DOHH2 (cell line): Measurements from ENCODE around the gene ITGB5.

Experiments used
- H3F3A ChIP-seq: fragments of 200-600 bp; sonication (generic), shearing (Covaris generic); 2 replicates; pipeline ENCODE4 v1.6.0; 2016; ENCODE audit warnings: antibody characterized with exemption, mild to moderate bottlenecking; ENCODE audit not compliant: control insufficient read depth, insufficient read depth
- H3K27ac ChIP-seq: fragments of 200-600 bp; sonication (generic); 2 replicates; pipeline ENCODE4 v1.5.1; 2014; ENCODE audit warnings: low read depth, mild to moderate bottlenecking, low read length, moderate library complexity
- H3K27me3 ChIP-seq: fragments of 200-600 bp; sonication (generic); 2 replicates; pipeline ENCODE4 v1.6.1; 2014; ENCODE audit warnings: mild to moderate bottlenecking, low read length, mixed read lengths; ENCODE audit not compliant: control insufficient read depth
- H3K36me3 ChIP-seq: fragments of 200-600 bp; sonication (generic); 2 replicates; pipeline ENCODE4 v1.6.1; 2014; ENCODE audit warnings: mild to moderate bottlenecking, low read length, moderate library complexity, mixed read lengths; ENCODE audit not compliant: control insufficient read depth
- H3K4me1 ChIP-seq: fragments of 200-600 bp; sonication (generic); 2 replicates; pipeline ENCODE4 v1.6.1; 2014; ENCODE audit warnings: mild to moderate bottlenecking, low read length, mixed read lengths; ENCODE audit not compliant: control insufficient read depth
- H3K4me2 ChIP-seq: fragments of 200-600 bp; sonication (generic); 2 replicates; pipeline ENCODE4 v1.6.0; 2014; ENCODE audit warnings: mild to moderate bottlenecking, low read length, moderate library complexity
- H3K4me3 ChIP-seq: fragments of 200-600 bp; sonication (generic); 2 replicates; pipeline ENCODE4 v1.5.1; 2014; ENCODE audit warnings: mild to moderate bottlenecking, low read length, mixed read lengths
- H3K79me2 ChIP-seq: fragments of 200-600 bp; sonication (generic); 2 replicates; pipeline ENCODE4 v1.6.1; 2014; ENCODE audit warnings: mild to moderate bottlenecking, low read length, mixed read lengths; ENCODE audit not compliant: control insufficient read depth
- H3K9me2 ChIP-seq: fragments of 200-600 bp; sonication (generic); replicated peaks from 2 replicates; pipeline ENCODE4 v1.6.1; 2014; ENCODE audit warnings: mild to moderate bottlenecking, low read length, mixed read lengths; ENCODE audit not compliant: control insufficient read depth
- H3K9me3 ChIP-seq: fragments of 200-600 bp; sonication (generic); 2 replicates; pipeline ENCODE4 v1.6.1; 2014; ENCODE audit warnings: antibody characterized with exemption, low read length, mixed read lengths; ENCODE audit not compliant: control insufficient read depth, insufficient read depth
- H4K20me1 ChIP-seq: fragments of 200-600 bp; sonication (generic); 2 replicates; pipeline ENCODE4 v1.6.0; 2014; ENCODE audit warnings: low read depth, mild to moderate bottlenecking, antibody characterized with exemption, low read length, moderate library complexity; ENCODE audit not compliant: control insufficient read depth, insufficient read depth
- EZH2phosphoT487 ChIP-seq: fragments of 200-600 bp; sonication (generic); IDR thresholded peaks from 2 replicates; pipeline ENCODE4 v1.6.1; 2017; ENCODE audit warnings: borderline replicate concordance, mild to moderate bottlenecking, antibody characterized with exemption, low read length, moderate library complexity, mixed read lengths
- TF ChIP-seq, protein P1 (sequence below): fragments of 200-600 bp; sonication (generic); IDR thresholded peaks from one replicate; pipeline ENCODE4 v1.5.1; 2014; ENCODE audit warnings: antibody characterized with exemption, mild to moderate bottlenecking, low read depth, low read length; ENCODE audit not compliant: poor library complexity, severe bottlenecking

The ITGB5 gene

DNA sequence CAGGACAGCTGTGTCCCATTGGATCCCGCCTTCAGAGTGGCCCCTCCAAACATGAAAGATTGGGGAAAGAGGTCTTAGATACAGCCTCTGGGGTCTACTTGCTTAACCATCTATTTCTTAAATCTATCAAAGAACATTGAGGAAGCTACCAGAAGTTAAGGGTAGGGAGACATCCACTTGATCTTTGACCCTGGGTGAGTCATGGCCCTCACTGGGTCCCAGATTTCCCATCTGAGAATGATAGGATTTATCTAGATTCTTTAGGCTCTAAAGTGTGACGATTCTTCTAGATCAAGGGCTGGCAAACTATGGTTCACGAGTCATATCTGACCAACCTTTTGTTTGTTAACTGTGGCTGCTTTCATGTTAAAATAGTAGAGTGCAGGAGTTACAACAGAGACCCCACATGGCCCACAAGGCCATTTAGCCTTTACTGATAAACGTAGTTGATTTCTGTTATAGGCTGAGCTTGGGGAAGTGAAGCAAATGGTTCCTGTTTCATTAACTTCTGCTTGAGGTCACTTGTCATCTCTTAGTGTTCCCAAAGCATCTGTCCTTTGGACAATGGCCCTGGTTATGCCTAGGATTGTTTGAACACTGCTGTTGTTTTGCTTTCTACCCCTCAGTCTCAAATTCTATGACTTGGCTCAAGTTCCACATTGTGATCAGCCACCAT lies 39.4 kb upstream of the ITGB5 start:
- Histone ChIP-seq H3K9me3 (no peaks in the 10 kb centered on the region), H3F3A (no peaks in the 10 kb centered on the region), H4K20me1 (no peaks in the 10 kb centered on the region), H3K27ac (no peak overlapping the region), H3K36me3 (no peaks in the 10 kb centered on the region), H3K27me3 (0 out of 2 replicates have a peak, but pooled peaks cover 6% of the 10 kb centered on the region), H3K9me2 (no peaks in the 10 kb centered on the region), H3K4me2 (no peak overlapping the region), H3K4me3 (no peak overlapping the region), H3K4me1 (no peaks in the 10 kb centered on the region), H3K79me2 (no peaks in the 10 kb centered on the region)
- TF ChIP-seq EZH2phosphoT487, result no peak
- TF ChIP-seq, protein P1, sequence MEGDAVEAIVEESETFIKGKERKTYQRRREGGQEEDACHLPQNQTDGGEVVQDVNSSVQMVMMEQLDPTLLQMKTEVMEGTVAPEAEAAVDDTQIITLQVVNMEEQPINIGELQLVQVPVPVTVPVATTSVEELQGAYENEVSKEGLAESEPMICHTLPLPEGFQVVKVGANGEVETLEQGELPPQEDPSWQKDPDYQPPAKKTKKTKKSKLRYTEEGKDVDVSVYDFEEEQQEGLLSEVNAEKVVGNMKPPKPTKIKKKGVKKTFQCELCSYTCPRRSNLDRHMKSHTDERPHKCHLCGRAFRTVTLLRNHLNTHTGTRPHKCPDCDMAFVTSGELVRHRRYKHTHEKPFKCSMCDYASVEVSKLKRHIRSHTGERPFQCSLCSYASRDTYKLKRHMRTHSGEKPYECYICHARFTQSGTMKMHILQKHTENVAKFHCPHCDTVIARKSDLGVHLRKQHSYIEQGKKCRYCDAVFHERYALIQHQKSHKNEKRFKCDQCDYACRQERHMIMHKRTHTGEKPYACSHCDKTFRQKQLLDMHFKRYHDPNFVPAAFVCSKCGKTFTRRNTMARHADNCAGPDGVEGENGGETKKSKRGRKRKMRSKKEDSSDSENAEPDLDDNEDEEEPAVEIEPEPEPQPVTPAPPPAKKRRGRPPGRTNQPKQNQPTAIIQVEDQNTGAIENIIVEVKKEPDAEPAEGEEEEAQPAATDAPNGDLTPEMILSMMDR, result no peak

DNA sequence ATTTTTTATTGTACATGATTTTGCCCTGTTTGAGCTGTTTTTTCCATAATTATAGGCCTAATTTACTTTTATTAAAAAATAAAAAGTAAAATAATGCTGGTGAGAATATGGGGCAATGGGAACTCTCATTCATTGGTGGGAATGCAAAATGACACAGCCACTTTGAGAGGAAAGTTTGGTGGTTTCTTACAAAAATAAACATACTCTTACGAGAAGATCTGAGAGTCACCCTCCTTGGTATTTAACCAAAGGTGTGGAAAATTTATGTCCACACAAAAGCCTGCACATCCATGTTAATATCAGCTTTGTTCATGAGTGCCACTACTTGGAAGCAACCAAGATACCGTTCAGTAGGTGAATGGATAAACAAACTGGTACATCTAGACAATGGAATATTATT lies 37.6 kb upstream of the ITGB5 start:
- 0 out of 2 replicates have a peak, but pooled peaks cover 8% of the 10 kb centered on the region for H3K27me3 ChIP-seq
- H4K20me1 ChIP-seq, result no peaks in the 10 kb centered on the region
- TF ChIP-seq, protein P1, result no peak
- no peak for TF ChIP-seq EZH2phosphoT487
- no peak overlapping the region for H3K27ac ChIP-seq
- H3F3A ChIP-seq, result no peaks in the 10 kb centered on the region
- no peaks in the 10 kb centered on the region for H3K79me2 ChIP-seq
- H3K9me3 ChIP-seq, result no peaks in the 10 kb centered on the region
- no peaks in the 10 kb centered on the region for H3K9me2 ChIP-seq
- no peak overlapping the region for H3K4me3 ChIP-seq
- H3K36me3 ChIP-seq, result no peaks in the 10 kb centered on the region
- H3K4me1 ChIP-seq, result no peaks in the 10 kb centered on the region
- no peak overlapping the region for H3K4me2 ChIP-seq

DNA sequence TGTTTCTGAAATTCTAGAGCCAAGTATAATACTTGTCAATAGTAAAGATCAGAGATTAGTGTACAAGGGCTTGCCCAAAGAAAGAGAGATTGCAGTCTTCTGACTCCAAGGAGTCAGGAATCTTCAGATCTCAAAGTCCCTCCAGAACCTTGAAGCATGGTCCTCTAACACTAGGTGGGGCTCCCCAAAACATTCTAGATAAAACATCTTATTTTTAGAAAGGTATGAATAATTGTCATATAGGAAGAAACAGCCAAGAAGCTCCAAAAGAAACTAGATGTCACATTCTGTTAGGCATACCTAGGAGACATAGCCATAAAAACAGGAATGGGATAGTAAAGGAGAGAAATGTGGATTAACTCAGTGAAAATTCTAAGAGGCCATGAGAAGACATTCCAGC lies 36.7 kb upstream of the ITGB5 start:
- Histone ChIP-seq H3F3A (no peaks in the 10 kb centered on the region), H3K9me3 (no peaks in the 10 kb centered on the region), H3K4me2 (no peak overlapping the region), H3K27me3 (0 out of 2 replicates have a peak, but pooled peaks cover 8% of the 10 kb centered on the region), H3K27ac (no peak overlapping the region), H3K79me2 (no peaks in the 10 kb centered on the region), H3K4me3 (no peak overlapping the region), H3K36me3 (no peaks in the 10 kb centered on the region), H3K9me2 (no peaks in the 10 kb centered on the region), H4K20me1 (no peaks in the 10 kb centered on the region), H3K4me1 (no peaks in the 10 kb centered on the region)
- TF ChIP-seq EZH2phosphoT487, result no peak
- TF ChIP-seq, protein P1, result no peak
